ENCODE results near the gene IGSF3. TPM values are rescaled to one million over a fixed set of nuclear protein-coding genes. Genes with fewer than 3 reads are reported as not detected.
"Not testable (repeated sequence)": the region's sequence is repeated elsewhere in the genome, so short reads cannot be mapped to it uniquely, and the experiment has no call there.

IGSF3 gene
- total RNA-seq, 1 donor from 2014 or later, result 0.84 TPM

- not testable (repeated sequence) for DNase-seq (ENCODE audit: low spot score)
Measured at GRCh38 chr1:116603646-116604045, 63.9 kb downstream of the IGSF3 start.

- not testable (repeated sequence) for DNase-seq (ENCODE audit: low spot score)
Measured at GRCh38 chr1:116599369-116599768, 68.2 kb downstream of the IGSF3 start.

- not testable (repeated sequence) for DNase-seq (ENCODE audit: low spot score)
Measured at GRCh38 chr1:116598420-116599036, 69.0 kb downstream of the IGSF3 start.

- DNase-seq (ENCODE audit: low spot score), result not testable (repeated sequence)
Measured at GRCh38 chr1:116597388-116597787, 70.1 kb downstream of the IGSF3 start.

GRCh38 chr1:116596742-116597307 is 70.7 kb downstream of the IGSF3 start:
- not testable (repeated sequence) for DNase-seq (ENCODE audit: low spot score)

- DNase-seq (ENCODE audit: low spot score), result not testable (repeated sequence)
Measured at GRCh38 chr1:116595946-116596741, 71.4 kb downstream of the IGSF3 start.

GRCh38 chr1:116595065-116595840 is 72.3 kb downstream of the IGSF3 start:
- not testable (repeated sequence) for DNase-seq (ENCODE audit: low spot score)

- DNase-seq (ENCODE audit: low spot score), result not testable (repeated sequence)
Measured at GRCh38 chr1:116593977-116594376, 73.6 kb downstream of the IGSF3 start.

GRCh38 chr1:116593401-116593800 is 74.1 kb downstream of the IGSF3 start:
- not testable (repeated sequence) for DNase-seq (ENCODE audit: low spot score)

GRCh38 chr1:116591951-116592605 is 75.5 kb downstream of the IGSF3 start:
- not testable (repeated sequence) for DNase-seq (ENCODE audit: low spot score)

GRCh38 chr1:116591006-116591950 is 76.3 kb downstream of the IGSF3 start:
- not testable (repeated sequence) for DNase-seq (ENCODE audit: low spot score)

- not testable (repeated sequence) for DNase-seq (ENCODE audit: low spot score)
Measured at GRCh38 chr1:116590359-116591005, 77.1 kb downstream of the IGSF3 start.

- DNase-seq (ENCODE audit: low spot score), result not testable (repeated sequence)
Measured at GRCh38 chr1:116589101-116589735, 78.3 kb downstream of the IGSF3 start.

- no peak for DNase-seq (ENCODE audit: low spot score)
Measured at GRCh38 chr1:116587501-116588227, 79.9 kb downstream of the IGSF3 start.

GRCh38 chr1:116586741-116587143 is 80.8 kb downstream of the IGSF3 start:
- no peak for DNase-seq (ENCODE audit: low spot score)

- no peak for DNase-seq (ENCODE audit: low spot score)
Measured at GRCh38 chr1:116585886-116586285, 81.6 kb downstream of the IGSF3 start.

GRCh38 chr1:116581323-116581885 is 86.1 kb downstream of the IGSF3 start:
- no peak for DNase-seq (ENCODE audit: low spot score)

Data from mesenteric fat pad (tissue), 1 donor.